ENCODE data around the gene YIPF3. TPM values are rescaled to one million over a fixed set of nuclear protein-coding genes. Genes with fewer than 3 reads are reported as not detected.
A peak's percentile ranks its signal among the peaks of the same experiment; 100 is the strongest.

YIPF3 gene
- polyA plus RNA-seq, 1 of the 3 experiments (the other 2 are of a cell fraction) = 219 TPM

DNA sequence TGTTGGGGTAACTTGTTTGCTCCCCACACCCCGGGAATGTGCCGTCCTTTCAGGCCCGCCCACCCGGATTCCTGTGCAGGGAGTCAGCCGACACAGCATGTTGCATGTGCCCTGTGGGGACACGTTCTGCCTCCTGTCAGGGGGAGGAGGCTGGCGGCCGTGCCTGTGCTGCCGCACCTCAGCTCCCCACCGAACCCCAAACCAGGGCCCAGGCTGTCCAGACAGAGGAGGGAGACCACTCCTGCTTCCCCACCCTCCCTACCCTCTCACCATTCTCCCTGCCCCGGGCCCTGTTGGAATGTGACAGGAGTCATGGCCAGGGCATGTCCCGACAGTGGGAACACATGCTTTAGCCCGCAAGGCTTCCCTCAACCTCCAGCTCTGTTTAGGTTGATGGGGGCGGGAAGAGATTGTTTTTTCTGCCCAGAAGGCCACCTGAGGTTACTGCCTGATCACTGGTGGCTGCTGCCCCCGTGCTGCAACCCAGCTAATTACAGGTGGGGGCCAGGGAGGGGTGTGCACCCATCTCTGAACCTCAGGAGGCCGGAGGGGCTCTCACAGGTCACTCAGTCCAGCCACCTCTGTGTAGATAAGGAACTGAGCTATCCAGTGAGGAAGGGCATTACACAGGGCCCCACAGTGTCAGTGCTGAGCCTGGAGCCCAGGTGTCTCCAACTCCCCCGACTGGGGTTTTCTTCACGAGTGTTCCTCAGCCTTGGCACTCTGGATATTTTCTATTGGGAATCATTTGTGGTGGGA lies 20.2 kb downstream of the YIPF3 start:
- Histone ChIP-seq H3K4me1 (ENCODE audit: control insufficient read depth in 1 of 2, insufficient read depth in 2 of 2, low read depth in 1 of 2, low read length in 1 of 2) (peaks cover 14 to 43% of the 10 kb centered on the region in 2 experiments; a peak in 3 of 4 replicates), H3K4me2 (no peak overlapping the region), H3K27me3 (ENCODE audit: insufficient read depth) (no peaks in the 10 kb centered on the region), H3K79me2 (ENCODE audit: insufficient read depth) (peaks cover 12% of the 10 kb centered on the region; the same call in 1 of the 2 replicates), H3K9me3 (no peaks in the 10 kb centered on the region), H3K9me2 (no peaks in the 10 kb centered on the region), H3F3A (replicated peaks; ENCODE audit: insufficient read depth) (no peaks in the 10 kb centered on the region), H3K36me3 (replicated peaks in 1 of 2; ENCODE audit: control insufficient read depth in 1 of 2, insufficient read depth in 2 of 2, low read length in 1 of 2) (peaks cover 14 to 29% of the 10 kb centered on the region in 2 experiments), H3K4me3 (ENCODE audit: low read depth in 2 of 2, low read length in 1 of 2) (no peak overlapping the region), H4K20me1 (ENCODE audit: insufficient read depth) (peaks cover 24% of the 10 kb centered on the region; the same call in 1 of the 2 replicates), H3K9ac (no peak overlapping the region), H3K27ac (ENCODE audit: low read depth in 2 of 2, low read length in 1 of 2) (peak overlapping the region in 1 of 2 experiments; percentile 5; a peak in 1 of 4 replicates), H2AFZ (ENCODE audit: low read depth) (no peak overlapping the region)
- POLR2A ChIA-PET = no interaction called here
- TF ChIP-seq, protein P1, sequence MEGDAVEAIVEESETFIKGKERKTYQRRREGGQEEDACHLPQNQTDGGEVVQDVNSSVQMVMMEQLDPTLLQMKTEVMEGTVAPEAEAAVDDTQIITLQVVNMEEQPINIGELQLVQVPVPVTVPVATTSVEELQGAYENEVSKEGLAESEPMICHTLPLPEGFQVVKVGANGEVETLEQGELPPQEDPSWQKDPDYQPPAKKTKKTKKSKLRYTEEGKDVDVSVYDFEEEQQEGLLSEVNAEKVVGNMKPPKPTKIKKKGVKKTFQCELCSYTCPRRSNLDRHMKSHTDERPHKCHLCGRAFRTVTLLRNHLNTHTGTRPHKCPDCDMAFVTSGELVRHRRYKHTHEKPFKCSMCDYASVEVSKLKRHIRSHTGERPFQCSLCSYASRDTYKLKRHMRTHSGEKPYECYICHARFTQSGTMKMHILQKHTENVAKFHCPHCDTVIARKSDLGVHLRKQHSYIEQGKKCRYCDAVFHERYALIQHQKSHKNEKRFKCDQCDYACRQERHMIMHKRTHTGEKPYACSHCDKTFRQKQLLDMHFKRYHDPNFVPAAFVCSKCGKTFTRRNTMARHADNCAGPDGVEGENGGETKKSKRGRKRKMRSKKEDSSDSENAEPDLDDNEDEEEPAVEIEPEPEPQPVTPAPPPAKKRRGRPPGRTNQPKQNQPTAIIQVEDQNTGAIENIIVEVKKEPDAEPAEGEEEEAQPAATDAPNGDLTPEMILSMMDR (IDR thresholded peaks at IDR 0.05) = peak; percentile 51
- TF ChIP-seq RAD21 (IDR thresholded peaks at IDR 0.05; ENCODE audit: low read length) = peak; percentile 69
- TF ChIP-seq TAF1 (IDR thresholded peaks at IDR 0.05; ENCODE audit: borderline replicate concordance, low read depth, low read length) = no peak
- peak; percentile 38; the same call in 1 of the 2 replicates for TF ChIP-seq SMC3 (IDR thresholded peaks at IDR 0.05; ENCODE audit: low read depth, low read length)
- CTCF ChIA-PET = interaction anchor here (0.6 to 22.4 kb wide), 18 partner anchors 10 to 161 kb away, joined by 3 to 382 read pairs (median 4); partner anchors contain the start of genes DLK2, LRRC73 and TJAP1
- DNase-seq = peak; percentile 80
- WGBS (ENCODE audit: low lambda C conversion rate) = 60% methylated on average over 7 of the region's 18 CpGs

GRCh38 chr6:43495409-43495941 lies 21.3 kb downstream of the YIPF3 start:
- Histone ChIP-seq H3K4me1 (ENCODE audit: control insufficient read depth in 1 of 2, insufficient read depth in 2 of 2, low read depth in 1 of 2, low read length in 1 of 2) (peaks cover 14 to 43% of the 10 kb centered on the region in 2 experiments; a peak in 3 of 4 replicates), H3K9ac (no peak overlapping the region), H3K27me3 (ENCODE audit: insufficient read depth) (no peaks in the 10 kb centered on the region), H3K9me2 (no peaks in the 10 kb centered on the region), H3K4me3 (ENCODE audit: low read depth in 2 of 2, low read length in 1 of 2) (no peak overlapping the region), H3K4me2 (no peak overlapping the region), H4K20me1 (ENCODE audit: insufficient read depth) (peaks cover 26% of the 10 kb centered on the region; the same call in 1 of the 2 replicates), H3K36me3 (replicated peaks in 1 of 2; ENCODE audit: control insufficient read depth in 1 of 2, insufficient read depth in 2 of 2, low read length in 1 of 2) (peaks cover 12 to 22% of the 10 kb centered on the region in 2 experiments), H3F3A (replicated peaks; ENCODE audit: insufficient read depth) (no peaks in the 10 kb centered on the region), H3K9me3 (no peaks in the 10 kb centered on the region), H3K27ac (ENCODE audit: low read depth in 2 of 2, low read length in 1 of 2) (no peak overlapping the region; a peak in 1 of 4 replicates), H3K79me2 (ENCODE audit: insufficient read depth) (peaks cover 12% of the 10 kb centered on the region; the same call in 1 of the 2 replicates), H2AFZ (ENCODE audit: low read depth) (no peak overlapping the region)
- no peak for DNase-seq
- ChIA-PET POLR2A (interaction anchor here (0.7 kb wide), 1 partner anchor 67 kb away, joined by 3 read pairs; no protein-coding TSS in a partner anchor), CTCF (interaction anchor here (0.7 to 22.4 kb wide), 10 partner anchors 8 to 160 kb away, joined by 3 to 382 read pairs (median 7); partner anchors contain the start of genes DLK2, LRRC73 and TJAP1)
- TF ChIP-seq TCF12 (IDR thresholded peaks at IDR 0.05) (no peak), JUND (IDR thresholded peaks at IDR 0.05) (no peak), GABPA (IDR thresholded peaks at IDR 0.05; ENCODE audit: low read depth) (no peak), TAF1 (IDR thresholded peaks at IDR 0.05; ENCODE audit: borderline replicate concordance, low read depth, low read length) (no peak), FOSL2 (IDR thresholded peaks at IDR 0.05; ENCODE audit: borderline replicate concordance, low read depth) (no peak), EP300 (IDR thresholded peaks at IDR 0.05; ENCODE audit: borderline replicate concordance in 1 of 2, low read depth in 1 of 2, low read length in 1 of 2) (no peak), ELF1 (IDR thresholded peaks at IDR 0.05) (no peak)
- TF ChIP-seq, protein P1 (IDR thresholded peaks at IDR 0.05) = peak; percentile 40; the same call in 1 of the 2 replicates
- WGBS (ENCODE audit: low lambda C conversion rate) = 100% methylated on average over 3 of the region's 4 CpGs

All from SK-N-SH (cell line).